DMS153 treated with DMSO at 0.1 percent for 48 hours (cell line): ENCODE results near the gene KLLN.
"Not testable (repeated sequence)": the region's sequence is repeated elsewhere in the genome, so short reads cannot be mapped to it uniquely, and the experiment has no call there.

Experiments
- DNase-seq: peaks from one replicate; lab custom pipeline; 2025; ENCODE audit not compliant: unreplicated experiment; lab: John Stamatoyannopoulos, UW

The KLLN gene, protein sequence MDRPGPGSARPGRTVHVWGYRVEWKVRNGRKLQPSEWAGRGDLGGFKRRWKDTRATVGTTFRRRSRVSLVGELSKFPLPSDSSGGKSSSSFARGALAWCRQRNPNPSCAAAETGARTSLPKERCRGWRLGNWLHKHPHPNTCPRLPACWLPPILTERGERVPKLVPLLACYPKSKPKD

DNA sequence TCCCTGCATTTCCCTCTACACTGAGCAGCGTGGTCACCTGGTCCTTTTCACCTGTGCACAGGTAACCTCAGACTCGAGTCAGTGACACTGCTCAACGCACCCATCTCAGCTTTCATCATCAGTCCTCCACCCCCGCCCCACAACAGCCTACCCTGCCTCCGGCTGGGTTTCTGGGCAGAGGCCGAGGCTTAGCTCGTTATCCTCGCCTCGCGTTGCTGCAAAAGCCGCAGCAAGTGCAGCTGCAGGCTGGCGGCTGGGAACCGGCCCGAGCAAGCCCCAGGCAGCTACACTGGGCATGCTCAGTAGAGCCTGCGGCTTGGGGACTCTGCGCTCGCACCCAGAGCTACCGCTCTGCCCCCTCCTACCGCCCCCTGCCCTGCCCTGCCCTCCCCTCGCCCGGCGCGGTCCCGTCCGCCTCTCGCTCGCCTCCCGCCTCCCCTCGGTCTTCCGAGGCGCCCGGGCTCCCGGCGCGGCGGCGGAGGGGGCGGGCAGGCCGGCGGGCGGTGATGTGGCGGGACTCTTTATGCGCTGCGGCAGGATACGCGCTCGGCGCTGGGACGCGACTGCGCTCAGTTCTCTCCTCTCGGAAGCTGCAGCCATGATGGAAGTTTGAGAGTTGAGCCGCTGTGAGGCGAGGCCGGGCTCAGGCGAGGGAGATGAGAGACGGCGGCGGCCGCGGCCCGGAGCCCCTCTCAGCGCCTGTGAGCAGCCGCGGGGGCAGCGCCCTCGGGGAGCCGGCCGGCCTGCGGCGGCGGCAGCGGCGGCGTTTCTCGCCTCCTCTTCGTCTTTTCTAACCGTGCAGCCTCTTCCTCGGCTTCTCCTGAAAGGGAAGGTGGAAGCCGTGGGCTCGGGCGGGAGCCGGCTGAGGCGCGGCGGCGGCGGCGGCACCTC, at the start of gene KLLN, which contains the start of gene PTEN:
Gene KLLN, minus strand, starts transcription at position 481 of the 891 bp plus-strand sequence. CDS start 1,046 bp downstream, outside the sequence.
Gene PTEN, plus strand, starts transcription at position 573 of the 891 bp plus-strand sequence. CDS start 845 bp downstream, outside the sequence.
- peak; percentile 90 for DNase-seq

DNA sequence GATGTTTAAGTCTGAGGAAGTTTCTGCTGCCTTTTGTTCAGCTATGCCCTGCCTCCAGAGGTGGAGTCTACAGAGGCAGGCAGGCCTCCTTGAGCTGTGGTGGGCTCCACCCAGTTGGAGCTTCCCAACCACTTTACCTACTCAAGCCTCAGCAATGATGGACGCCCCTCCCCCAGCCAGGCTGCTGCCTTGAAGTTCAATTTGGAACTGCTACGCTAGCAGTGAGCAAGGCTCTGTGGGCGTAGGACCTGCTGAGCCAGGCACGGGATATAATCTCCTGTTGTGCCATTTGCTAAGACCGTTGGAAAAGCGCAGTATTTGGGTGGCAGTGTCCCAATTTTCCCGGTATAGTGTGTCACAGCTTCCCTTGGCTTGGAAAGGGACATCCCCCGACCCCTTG, 40.1 kb upstream of the KLLN start:
- DNase-seq = not testable (repeated sequence)

- DNase-seq = not testable (repeated sequence)
Observed at GRCh38 chr10:87897957-87898356, 34.6 kb upstream of the KLLN start.

- DNase-seq = no peak
Observed at GRCh38 chr10:87896216-87896615, 32.9 kb upstream of the KLLN start.

- DNase-seq = no peak
Observed at GRCh38 chr10:87895430-87895829, 32.1 kb upstream of the KLLN start.

DNA sequence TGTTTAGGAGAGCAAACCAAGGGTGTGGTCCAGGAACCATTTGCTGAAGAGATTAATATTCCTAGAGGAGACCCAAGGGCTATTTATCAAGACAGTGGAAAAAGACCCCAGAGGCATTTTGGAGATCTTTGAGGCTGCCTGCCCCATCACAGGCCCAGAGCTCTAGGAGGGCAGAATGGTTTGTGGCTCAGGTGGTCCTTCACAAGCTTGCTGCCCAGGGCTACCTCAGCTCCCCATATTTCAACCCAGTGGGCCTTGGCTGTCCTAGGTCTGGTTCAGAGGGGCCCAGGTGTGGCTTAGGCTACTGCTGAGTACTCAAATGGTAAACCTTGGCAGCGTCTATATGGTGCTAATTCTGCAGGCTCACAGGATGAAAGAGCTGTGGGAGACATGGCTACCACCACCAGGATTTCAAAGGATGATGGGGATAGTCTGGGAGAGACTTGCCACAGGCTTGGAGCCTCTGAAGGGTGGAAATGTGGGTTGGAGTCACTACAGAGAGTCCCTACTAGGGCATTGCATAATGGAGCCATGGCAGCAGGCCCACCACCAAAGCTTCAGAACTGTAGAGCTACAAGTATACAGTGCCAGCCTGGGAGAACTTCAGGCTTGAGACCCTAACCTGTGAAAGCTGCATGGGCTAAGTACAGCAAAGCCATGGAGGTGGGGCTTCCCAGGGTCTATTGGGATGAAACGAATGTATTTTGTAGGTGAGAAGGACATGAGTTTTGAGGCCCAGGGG, 24.4 kb upstream of the KLLN start:
- DNase-seq = no peak

GRCh38 chr10:87887146-87887545, 23.8 kb upstream of the KLLN start:
- DNase-seq = no peak

GRCh38 chr10:87886635-87887034, 23.3 kb upstream of the KLLN start:
- no peak for DNase-seq

- DNase-seq = no peak
Observed at GRCh38 chr10:87882555-87883294, 19.4 kb upstream of the KLLN start.

DNA sequence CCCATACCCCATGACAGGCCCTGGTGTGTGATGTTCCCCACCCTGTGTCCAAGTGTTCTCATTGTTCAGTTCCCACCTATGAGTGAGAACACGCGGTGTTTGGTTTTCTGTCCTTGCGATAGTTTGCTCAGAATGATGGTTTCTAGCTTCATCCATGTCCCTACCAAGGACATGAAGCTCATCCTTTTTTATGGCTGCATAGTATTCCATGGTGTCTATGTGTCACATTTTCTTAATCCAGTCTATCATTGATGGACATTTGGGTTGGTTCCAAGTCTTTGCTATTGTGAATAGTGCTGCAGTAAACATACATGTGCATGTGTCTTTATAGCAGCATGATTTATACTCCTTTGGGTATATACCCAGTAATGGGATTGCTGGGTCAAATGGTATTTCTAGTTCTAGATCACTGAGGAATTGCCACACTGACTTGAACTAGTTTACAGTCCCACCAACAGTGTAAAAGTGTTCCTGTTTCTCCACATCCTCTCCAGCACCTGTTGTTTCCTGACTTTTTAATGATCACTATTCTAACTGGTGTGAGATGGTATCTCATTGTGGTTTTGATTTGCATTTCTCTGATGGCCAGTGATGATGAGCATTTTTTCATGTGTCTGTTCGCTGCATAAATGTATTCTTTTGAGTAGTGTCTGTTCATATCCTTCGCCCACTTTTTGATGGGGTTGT, 18.2 kb upstream of the KLLN start:
- not testable (repeated sequence) for DNase-seq

DNA sequence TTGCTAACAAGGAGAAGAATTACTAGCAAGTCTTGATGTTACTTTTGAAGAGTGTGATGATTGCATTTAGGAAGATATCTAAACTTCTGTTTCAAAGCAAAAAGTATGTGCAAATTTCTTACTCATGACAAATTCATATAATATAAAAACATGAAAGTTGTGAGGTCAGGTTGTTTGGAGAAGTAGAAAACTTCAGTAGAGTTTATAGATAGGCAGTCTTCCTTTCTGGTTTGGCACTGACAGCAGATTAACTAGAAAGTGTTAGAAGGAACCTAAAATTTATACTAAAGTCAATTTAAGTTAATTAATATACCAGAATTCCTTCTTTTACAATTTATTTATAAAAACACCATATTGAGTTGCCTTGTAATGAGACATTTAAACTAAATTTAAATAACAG, 17.0 kb upstream of the KLLN start:
- DNase-seq = no peak

DNA sequence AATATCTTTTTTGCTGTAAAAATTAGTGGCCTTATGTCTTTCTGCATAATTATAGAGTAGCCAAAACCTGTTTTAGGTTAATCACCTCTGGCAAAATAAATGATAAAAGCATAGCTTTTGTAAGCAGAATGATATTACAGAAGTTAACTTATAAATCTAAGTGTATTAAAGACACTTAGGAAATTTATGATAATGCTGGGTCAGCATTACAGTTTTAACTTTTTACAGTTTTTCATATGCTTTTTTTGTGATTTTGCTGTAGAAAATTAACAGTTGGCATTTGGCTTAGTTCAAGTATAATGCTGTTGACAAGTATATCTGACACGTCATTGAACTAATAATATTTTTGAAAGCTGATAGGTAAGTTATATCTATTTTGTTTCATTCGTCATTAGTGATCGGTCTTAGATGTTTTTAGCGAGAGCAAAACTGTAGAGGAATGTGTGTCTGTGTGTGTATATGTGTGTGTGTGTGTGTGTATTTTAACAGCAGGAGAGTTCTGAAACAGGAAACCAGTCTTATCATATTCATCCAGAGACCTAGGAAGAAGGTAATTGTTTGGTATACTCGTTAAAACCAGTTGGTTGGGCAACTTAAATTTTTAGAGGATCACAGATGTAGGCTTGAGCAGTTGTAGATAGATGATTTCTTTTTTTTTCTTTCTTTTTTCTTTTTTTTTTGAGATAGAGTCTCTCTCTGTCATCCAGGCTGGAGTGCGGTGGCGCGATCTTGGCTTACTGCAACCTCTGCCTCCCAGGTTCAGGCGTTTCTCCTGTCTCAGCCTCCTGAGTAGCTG, 15.5 kb upstream of the KLLN start:
- no peak for DNase-seq

DNA sequence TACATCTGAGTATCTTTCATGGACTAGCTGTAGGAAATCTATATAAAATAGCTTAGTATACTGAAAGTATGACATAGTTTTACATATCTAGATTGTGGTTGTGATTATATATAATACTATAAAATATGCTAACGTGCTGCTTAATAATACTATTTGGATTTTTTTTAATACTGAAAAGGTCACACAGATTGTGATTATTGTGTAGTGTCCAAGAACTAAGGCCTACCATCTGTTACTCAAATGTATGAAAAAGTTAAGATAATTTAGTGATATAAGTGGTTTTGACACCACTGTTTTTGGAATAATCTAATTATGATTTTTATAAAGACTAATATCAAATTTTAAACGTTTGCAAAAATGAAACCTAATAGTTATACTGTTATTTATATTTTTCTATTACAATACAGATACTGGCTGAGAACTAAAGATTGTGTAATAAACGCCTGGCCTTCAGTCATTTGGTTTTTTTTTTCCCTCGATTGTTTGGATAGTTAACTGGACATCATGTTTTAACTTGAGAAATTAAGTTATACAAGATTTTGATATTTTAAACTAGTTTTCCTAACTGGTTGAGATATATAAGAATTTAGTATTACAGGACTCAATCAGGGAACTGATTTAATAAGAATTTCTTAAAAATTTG, 12.7 kb upstream of the KLLN start:
- DNase-seq = no peak

DNA sequence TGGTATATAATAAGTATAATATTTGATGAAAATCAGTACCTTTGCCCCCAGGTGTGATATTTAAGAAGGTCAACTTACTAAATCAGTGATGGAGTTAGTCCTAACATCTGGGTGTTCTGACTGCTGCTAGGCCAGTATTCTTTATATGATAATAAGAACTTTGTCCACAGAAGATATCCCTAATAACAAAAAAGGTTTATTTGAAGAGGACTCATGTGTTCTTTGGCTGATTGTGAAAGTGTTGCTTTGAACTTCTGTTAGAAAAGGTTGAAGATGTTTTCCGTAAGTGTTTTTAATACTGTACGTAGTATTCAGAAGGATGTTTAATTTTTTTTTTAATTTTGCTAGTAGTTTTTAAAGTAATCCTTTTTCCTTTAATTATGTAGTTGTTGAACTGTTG, 10.3 kb upstream of the KLLN start:
- DNase-seq = no peak

DNA sequence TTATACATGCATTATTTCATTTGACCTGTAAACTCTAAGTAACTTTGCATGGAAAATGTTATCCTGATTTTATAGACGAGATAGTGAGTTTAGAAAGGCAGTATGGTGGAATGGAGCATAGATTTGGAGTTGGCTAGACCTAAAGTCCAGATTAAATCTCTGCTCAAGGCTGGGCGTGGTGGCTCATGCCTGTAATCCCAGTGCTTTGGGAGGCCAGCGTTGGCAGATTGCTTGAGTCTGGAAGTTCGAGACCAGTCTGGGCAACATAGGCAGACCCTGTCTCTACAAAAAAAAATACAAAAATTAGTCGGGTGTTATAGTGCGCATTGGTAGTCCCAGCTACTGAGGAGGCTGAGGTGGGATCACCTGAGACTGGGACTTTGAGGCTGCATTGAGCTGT, 9.5 kb upstream of the KLLN start:
- no peak for DNase-seq

GRCh38 chr10:87869773-87870551, 6.6 kb upstream of the KLLN start:
- DNase-seq = no peak

DNA sequence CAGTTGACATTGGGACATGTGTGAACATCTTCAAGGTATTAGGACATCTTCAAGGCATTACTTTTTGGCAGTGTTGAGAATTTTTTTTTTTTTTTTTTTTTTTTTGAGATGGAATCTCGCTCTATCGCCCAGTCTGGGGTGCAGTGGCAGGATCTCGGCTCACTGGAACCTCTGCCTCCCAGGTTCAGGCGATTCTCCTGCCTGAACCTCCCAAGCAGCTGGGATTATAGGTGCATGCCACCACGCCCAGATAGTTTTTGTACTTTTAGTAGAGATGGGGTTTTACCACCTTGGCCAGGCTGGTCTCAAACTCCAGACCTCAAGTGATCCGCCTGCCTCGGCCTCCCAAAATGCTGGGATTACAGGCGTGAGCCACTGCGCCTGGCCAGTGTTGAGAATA, 5.8 kb upstream of the KLLN start:
- DNase-seq = not testable (repeated sequence)

DNA sequence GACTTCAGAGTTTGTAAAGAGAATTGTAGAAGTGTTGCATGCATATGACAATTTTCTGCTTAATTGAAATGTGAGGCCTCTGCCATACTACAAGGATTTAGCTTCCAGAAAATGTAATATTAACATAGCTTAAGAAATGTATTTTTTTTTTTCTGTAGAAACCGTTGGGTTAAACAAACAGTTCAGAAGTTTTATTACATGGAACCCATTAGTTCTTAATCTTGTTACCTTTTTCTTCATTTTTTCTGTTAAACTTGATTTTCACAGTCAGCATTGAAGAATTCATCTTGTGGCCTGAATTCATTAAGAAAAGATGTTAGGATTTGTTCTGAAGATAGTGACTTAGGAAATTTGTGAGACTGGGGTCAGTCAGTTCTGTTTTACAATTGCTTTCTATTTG, 4.9 kb upstream of the KLLN start:
- no peak for DNase-seq
